VCaP (cell line): ENCODE measurements around the gene ARID4B.
"Not testable (repeated sequence)": the region's sequence is repeated elsewhere in the genome, so short reads cannot be mapped to it uniquely, and the experiment has no call there.

Source experiments
- H3K27ac ChIP-seq: fragments of 450-650 bp; 2 replicates; pipeline ENCODE4 v1.5.1; 2017
- CTCF ChIP-seq: fragments of 450-650 bp; conservative IDR thresholded peaks from 2 replicates; pipeline ENCODE4 v1.5.1; 2017; ENCODE audit warnings: mild to moderate bottlenecking, moderate library complexity

The ARID4B gene

DNA sequence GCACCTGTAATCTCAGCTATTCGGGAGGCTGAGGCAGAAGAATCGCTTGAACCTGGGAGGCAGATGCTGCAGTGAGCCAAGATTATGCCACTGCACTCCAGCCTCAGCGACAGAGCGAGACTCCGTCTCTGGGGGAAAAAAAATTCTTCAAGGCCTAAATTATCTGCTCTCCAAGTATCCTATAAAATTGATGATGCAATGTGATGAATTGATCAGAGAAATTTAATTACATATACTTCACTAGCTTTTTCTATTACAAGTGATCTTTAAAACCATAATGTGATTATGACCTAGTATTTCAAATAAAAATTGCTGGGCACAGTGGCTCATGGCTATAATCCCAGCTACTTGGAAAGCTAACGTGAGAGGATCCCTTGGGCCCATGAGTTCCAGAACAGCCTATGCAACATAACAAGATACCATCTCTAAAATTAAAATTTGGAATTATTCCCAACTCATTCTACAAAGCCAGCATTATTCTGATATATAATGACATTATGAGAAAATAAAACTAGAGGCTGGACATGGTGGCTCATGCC, 43.7 kb downstream of the ARID4B start:
- TF ChIP-seq CTCF, result no peak
- H3K27ac ChIP-seq, result no peak overlapping the region

GRCh38 chr1:235283636-235284035, 44.3 kb downstream of the ARID4B start:
- not testable (repeated sequence) for H3K27ac ChIP-seq

DNA sequence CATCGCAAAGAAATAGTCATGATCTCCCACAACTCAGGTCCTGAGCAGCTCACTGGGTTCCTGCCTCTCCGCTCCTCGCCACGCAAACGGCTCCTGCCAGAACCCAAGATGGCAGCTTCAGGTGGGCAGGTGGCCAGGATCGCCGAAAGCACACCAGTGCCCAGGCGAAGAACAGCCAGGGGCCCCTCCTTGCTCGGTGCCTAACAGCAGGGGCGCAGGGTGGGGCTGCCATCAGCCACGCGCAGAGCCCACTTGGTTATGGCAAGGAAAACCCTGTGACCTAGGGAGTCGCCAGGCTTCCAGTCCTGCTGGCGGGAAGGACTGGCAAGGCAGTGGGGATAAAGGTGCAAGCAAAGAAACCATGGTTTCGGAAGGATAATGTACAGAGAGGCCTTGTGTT, 47.5 kb downstream of the ARID4B start:
- H3K27ac ChIP-seq, result no peak overlapping the region
- TF ChIP-seq CTCF, result no peak

- H3K27ac ChIP-seq, result no peak overlapping the region
- no peak for TF ChIP-seq CTCF
Measured at GRCh38 chr1:235279694-235280093, 48.3 kb downstream of the ARID4B start.

GRCh38 chr1:235278915-235279292, 49.1 kb downstream of the ARID4B start:
- H3K27ac ChIP-seq, result no peak overlapping the region
- no peak for TF ChIP-seq CTCF

DNA sequence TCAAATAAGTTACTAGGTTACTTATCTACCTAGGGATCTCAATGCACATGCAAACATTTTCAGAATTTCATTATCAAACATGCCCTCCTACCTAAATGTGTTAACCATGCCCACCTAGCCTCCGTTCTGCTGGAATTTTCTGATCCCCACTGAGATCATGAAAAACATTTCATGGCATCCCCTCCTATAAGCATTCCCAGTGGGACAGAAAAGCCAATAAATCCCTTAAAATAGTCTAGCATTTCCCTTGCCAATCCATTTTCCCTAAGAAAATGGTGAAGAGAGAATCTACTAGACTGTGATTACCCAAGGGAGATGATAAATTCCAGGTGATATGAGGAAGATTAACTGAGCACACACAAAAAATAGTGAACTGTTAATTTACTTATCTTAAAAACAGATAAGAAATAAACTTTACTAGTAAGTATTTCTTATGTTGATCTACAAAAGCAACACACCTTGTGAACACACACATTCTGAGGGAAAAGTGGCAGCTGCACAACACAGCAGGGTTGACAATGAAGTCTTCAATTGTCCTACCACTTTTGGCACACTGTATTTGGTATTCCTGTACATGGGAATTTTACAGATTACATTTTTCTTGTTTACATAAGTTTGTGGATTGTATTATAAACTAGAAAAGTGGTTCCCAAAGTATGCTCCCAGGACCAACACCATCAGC, 49.6 kb downstream of the ARID4B start:
- no peak for TF ChIP-seq CTCF
- H3K27ac ChIP-seq, result no peak overlapping the region

- no peak overlapping the region for H3K27ac ChIP-seq
- no peak for TF ChIP-seq CTCF
Measured at GRCh38 chr1:235277709-235278108, 50.3 kb downstream of the ARID4B start.

GRCh38 chr1:235275836-235276235, 52.1 kb downstream of the ARID4B start:
- TF ChIP-seq CTCF, result no peak
- H3K27ac ChIP-seq, result no peak overlapping the region
